ENCODE data around the gene TBC1D16. TPM values are rescaled to one million over a fixed set of nuclear protein-coding genes. Genes with fewer than 3 reads are reported as not detected.

The TBC1D16 gene
- total and polyA plus RNA-seq, 10 of the 15 experiments (the other 5 are each of a cell fraction or from before 2014, with no cell fraction given), result 0.01 to 0.13 (median 0.06) TPM; not detected in 3

DNA sequence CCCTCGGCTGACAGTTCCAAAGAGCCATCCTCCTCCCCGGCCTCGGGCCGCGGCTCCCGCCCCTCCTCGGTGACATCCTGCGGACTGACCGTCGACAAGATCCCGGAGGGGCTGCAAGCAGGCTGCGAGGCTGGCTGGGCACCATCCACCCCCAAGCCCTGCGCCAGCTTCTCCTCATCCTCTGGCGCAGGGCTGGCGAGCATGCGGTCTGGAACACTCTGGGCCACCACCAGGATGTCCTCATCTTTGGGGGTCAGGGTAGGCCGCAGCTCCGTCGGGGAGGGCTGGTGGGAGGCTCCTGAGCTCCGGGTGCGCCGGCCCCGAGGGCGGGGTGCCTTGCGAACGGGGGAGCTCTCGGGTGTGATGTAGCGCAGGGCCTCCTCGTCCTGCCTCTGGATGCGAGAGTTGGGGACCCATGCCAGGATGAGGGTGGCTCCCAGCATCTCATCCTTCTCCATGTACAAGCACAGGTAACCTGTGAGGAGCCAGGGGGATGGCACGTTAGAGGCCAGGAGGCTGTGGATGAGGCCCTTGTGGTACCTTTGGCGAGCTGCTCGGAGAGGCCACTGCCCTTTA lies 25.3 kb downstream of the TBC1D16 start (continued):
- TF ChIP-seq CBFB (IDR thresholded peaks at IDR 0.05; ENCODE audit: low read depth) (no peak), SUPT20H (IDR thresholded peaks at IDR 0.05; ENCODE audit: borderline replicate concordance, control insufficient read depth, low read depth, low read length) (no peak), PML (IDR thresholded peaks at IDR 0.05; ENCODE audit: low read length) (no peak), ZNF274 (IDR thresholded peaks at IDR 0.05; ENCODE audit: insufficient read depth, insufficient read length) (no peak), STAT1 (conservative IDR thresholded peaks at IDR 0.05) (no peak), RAD51 (IDR thresholded peaks at IDR 0.05) (no peak)

DNA sequence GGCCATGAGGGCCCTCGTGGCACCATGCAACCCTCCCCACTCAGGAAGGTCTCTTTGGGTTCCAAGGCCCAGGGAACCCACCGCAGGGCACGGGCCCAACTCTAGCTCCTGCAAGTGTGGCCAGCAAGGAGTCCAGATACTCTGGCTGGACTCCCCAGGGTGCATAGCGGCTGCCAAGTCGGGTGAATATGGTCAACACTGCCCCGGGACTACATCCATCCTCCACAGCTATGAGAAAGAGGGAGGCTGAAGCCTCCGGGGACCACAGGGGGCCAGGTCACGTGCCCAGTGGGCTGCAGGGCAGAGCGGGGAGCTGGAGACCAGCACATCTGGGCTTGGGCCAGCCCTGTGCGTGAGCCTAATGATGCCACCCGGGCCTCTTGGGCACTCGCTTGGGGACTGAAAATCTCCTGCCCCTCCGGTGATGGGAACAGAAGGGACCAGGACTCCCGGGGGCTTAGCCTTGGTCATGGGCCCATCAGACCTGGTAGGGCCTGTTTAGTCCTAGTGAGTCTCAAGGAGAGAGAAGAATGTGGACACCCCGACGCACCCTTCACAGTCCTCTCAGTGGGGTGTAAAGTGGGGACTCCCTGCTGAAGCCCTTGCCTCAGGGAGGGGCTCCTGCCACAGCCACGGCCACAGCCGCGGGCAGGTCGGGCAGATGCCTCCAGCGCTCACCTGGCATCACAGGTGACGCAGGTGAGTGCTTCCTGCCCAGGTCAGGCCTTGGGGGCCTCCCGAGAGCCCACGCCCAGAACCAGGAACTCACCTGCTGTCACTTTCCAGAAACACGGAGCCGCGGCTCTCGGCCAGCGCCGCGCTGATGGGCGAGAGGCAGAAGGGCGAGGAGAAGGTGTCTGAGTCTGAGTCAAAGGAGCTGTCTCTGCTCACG lies 26.0 kb downstream of the TBC1D16 start:
- H3K36me3 ChIP-seq (ENCODE audit: control insufficient read depth in 2 of 2, insufficient read depth in 2 of 2, low read length in 1 of 2), result no peaks in the 10 kb centered on the region
- SMC1A ChIA-PET (ENCODE audit: uncharacterized antibody, unreplicated experiment), result no interaction called here
- no peak for FAIRE-seq
- no peaks in the 10 kb centered on the region for H3K4me1 ChIP-seq (ENCODE audit: control insufficient read depth, insufficient read depth, low read length)
- WGBS (ENCODE audit: insufficient coverage, insufficient replicate concordance, low lambda C conversion rate, missing lambda C conversion rate), result 72% methylated on average over 34 of the region's 34 CpGs
- POLR2A ChIA-PET, result no interaction called here
- H3K4me2 ChIP-seq (ENCODE audit: control insufficient read depth, insufficient read depth), result no peak overlapping the region
- H3K9ac ChIP-seq (ENCODE audit: control insufficient read depth, insufficient read depth, low read length), result no peak overlapping the region
- BruUV-seq (replicated peaks), result no TSS peak
- no peak overlapping the region for H3K27ac ChIP-seq (ENCODE audit: control insufficient read depth, insufficient read depth)
- H3K79me2 ChIP-seq (ENCODE audit: control insufficient read depth, insufficient read depth, low read length), result no peaks in the 10 kb centered on the region
- no peaks in the 10 kb centered on the region; a peak in 1 of 4 replicates for H3K27me3 ChIP-seq (replicated peaks in 1 of 2; ENCODE audit: control insufficient read depth in 2 of 2, insufficient read depth in 2 of 2, low read length in 1 of 2)
- ATAC-seq, result no peak
- RAD21 ChIA-PET (ENCODE audit: unreplicated experiment), result no interaction called here
- no peak overlapping the region for H3K4me3 ChIP-seq
- DNase-seq (ENCODE audit: low read depth, low spot score), result no peak
- no peaks in the 10 kb centered on the region for H4K20me1 ChIP-seq (ENCODE audit: control insufficient read depth, insufficient read depth)
- CTCF ChIA-PET, result interaction anchor here (0.6 to 2.6 kb wide), 10 partner anchors 10 to 1790 kb away, joined by 3 to 13 read pairs (median 3); partner anchors contain the start of gene GAA
- H3K9me3 ChIP-seq (replicated peaks; ENCODE audit: control insufficient read depth, insufficient read depth, low read length), result no peaks in the 10 kb centered on the region; the same call in 2 of the 3 replicates
- H2AFZ ChIP-seq (ENCODE audit: control insufficient read depth, low read depth, low read length), result no peak overlapping the region
- TF ChIP-seq POU2F2 (IDR thresholded peaks at IDR 0.05; ENCODE audit: borderline replicate concordance, low read depth, low read length) (no peak), BHLHE40 (IDR thresholded peaks at IDR 0.05; ENCODE audit: borderline replicate concordance in 1 of 2, low read depth in 2 of 2, low read length in 1 of 2) (peak in 1 of 2 experiments; percentile 22; a peak in 1 of 4 replicates)
- intact Hi-C loops (cut with micrococcal nuclease; ENCODE audit: unreplicated experiment) (no loop called here), in situ Hi-C loops (cut with MboI) (no loop called here)

Measured in GM12878 (cell line).